Measurements from ENCODE around the gene ZNF391.

DNA sequence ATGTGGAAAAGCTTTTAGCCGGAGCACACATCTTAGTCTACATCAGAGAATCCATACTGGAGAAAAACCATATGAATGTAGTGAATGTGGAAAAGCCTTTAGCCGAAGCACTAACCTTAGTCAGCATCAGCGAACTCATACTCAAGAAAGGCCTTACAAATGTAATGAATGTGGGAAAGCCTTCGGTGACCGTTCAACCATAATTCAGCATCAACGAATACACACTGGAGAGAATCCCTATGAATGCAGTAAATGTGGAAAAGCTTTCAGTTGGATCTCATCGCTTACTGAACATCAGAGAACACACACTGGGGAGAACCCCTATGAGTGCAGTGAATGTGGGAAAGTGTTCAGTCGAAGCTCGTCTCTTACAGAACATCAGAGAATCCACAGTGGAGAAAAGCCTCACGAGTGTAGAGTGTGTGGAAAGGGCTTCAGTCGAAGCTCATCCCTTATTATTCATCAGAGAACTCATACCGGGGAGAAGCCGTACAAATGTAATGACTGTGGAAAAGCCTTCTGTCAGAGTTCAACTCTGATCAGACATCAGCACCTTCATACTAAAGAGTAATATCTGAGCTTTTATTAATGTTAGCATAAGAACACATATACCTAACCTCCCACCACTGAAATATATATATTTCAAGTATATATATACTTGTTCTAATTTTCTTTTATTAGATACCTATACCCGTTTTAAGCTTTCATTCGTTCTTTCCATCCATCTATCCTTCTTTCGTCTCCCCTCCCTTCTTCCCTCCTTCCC lies 12.5 kb downstream of the ZNF391 start:
- TF ChIP-seq, protein P1, sequence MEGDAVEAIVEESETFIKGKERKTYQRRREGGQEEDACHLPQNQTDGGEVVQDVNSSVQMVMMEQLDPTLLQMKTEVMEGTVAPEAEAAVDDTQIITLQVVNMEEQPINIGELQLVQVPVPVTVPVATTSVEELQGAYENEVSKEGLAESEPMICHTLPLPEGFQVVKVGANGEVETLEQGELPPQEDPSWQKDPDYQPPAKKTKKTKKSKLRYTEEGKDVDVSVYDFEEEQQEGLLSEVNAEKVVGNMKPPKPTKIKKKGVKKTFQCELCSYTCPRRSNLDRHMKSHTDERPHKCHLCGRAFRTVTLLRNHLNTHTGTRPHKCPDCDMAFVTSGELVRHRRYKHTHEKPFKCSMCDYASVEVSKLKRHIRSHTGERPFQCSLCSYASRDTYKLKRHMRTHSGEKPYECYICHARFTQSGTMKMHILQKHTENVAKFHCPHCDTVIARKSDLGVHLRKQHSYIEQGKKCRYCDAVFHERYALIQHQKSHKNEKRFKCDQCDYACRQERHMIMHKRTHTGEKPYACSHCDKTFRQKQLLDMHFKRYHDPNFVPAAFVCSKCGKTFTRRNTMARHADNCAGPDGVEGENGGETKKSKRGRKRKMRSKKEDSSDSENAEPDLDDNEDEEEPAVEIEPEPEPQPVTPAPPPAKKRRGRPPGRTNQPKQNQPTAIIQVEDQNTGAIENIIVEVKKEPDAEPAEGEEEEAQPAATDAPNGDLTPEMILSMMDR (IDR thresholded peaks at IDR 0.05), result no peak
- TF ChIP-seq POLR2A (IDR thresholded peaks at IDR 0.05), result no peak

Data from esophagus squamous epithelium (tissue), 4 donors.